ENCODE measurements around the gene SP140.

- TF ChIP-seq, protein P1, sequence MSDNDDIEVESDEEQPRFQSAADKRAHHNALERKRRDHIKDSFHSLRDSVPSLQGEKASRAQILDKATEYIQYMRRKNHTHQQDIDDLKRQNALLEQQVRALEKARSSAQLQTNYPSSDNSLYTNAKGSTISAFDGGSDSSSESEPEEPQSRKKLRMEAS (IDR thresholded peaks at IDR 0.05): no peak
- TF ChIP-seq RNF2 (IDR thresholded peaks at IDR 0.05; ENCODE audit: borderline replicate concordance, low read depth): no peak
- TF ChIP-seq POLR2A (IDR thresholded peaks at IDR 0.05; ENCODE audit: low read length): no peak
- no peak for TF ChIP-seq KDM1A (IDR thresholded peaks at IDR 0.05; ENCODE audit: low read depth)
- no peak for TF ChIP-seq RAD21 (conservative IDR thresholded peaks at IDR 0.05 in 1 of 2, IDR thresholded peaks at IDR 0.05 in 1 of 2)
- TF ChIP-seq, protein P2, sequence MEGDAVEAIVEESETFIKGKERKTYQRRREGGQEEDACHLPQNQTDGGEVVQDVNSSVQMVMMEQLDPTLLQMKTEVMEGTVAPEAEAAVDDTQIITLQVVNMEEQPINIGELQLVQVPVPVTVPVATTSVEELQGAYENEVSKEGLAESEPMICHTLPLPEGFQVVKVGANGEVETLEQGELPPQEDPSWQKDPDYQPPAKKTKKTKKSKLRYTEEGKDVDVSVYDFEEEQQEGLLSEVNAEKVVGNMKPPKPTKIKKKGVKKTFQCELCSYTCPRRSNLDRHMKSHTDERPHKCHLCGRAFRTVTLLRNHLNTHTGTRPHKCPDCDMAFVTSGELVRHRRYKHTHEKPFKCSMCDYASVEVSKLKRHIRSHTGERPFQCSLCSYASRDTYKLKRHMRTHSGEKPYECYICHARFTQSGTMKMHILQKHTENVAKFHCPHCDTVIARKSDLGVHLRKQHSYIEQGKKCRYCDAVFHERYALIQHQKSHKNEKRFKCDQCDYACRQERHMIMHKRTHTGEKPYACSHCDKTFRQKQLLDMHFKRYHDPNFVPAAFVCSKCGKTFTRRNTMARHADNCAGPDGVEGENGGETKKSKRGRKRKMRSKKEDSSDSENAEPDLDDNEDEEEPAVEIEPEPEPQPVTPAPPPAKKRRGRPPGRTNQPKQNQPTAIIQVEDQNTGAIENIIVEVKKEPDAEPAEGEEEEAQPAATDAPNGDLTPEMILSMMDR (IDR thresholded peaks at IDR 0.05): no peak
- TF ChIP-seq CEBPB (IDR thresholded peaks at IDR 0.05): no peak
- no peak for TF ChIP-seq SREBF2 (IDR thresholded peaks at IDR 0.05)
- no peak for TF ChIP-seq NR3C1 (IDR thresholded peaks at IDR 0.05)
- no peak for TF ChIP-seq MAFK (IDR thresholded peaks at IDR 0.05; ENCODE audit: partially characterized antibody)
Observed at GRCh38 chr2:230307485-230307884, 81.9 kb downstream of the SP140 start.

Data from A549 (cell line).